Right hindlimb (tissue), 1 donor: ENCODE data around the gene POC5.
"Not testable (repeated sequence)": the region's sequence is repeated elsewhere in the genome, so short reads cannot be mapped to it uniquely, and the experiment has no call there.

Experiments used
- DNase-seq: peaks from one replicate; pipeline ENCODE4 v3.0.0-alpha.2; 2018

POC5 gene

DNA sequence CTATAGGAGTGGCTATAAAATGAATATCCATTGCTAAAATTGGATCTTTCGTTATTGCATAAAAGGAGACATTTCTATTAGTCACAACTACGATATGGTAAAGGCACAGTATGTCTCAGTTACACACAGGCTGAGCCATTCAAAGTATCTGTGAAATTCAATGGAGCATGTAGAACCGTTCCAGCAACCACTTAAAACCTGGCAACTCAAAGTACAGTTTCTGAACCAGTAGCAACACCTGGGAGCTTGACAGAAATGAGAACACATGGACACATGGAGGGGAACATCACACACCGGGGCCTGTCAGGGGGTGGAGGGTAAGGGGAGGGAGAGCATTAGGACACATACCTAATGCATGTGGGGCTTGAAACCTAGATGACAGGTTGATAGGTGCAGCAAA is 15.4 kb downstream of the POC5 start:
- DNase-seq, result no peak

DNA sequence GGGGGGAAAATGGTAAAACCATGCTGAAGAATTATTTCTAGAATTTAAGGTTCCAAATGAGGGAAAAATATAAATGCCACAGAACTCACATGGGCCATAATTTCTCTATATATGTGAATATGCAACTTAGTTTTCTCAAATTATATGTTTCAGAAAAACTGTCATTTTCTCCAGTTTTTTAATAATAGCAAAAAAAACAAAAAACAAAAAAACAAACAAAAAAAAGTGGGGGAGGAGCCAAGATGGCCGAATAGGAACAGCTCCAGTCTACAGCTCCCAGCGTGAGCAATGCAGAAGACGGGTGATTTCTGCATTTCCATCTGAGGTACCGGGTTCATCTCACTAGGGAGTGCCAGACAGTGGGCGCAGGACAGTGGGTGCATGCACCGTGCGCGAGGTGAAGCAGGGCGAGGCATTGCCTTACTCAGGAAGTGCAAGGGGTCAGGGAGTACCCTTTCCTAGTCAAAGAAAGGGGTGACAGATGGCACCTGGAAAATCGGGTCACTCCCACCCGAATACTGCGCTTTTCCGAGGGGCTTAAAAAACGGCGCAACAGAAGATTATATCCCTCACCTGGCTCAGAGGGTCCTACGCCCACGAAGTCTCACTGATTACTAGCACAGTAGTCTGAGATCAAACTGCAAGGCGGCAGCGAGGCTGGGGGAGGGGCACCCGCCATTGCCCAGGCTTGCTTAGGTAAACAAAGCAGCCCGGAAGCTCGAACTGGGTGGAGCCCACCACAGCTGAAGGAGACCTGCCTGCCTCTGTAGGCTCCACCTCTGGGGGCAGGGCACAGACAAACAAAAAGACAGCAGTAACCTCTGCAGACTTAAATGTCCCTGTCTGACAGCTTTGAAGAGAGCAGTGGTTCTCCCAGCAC is 21.5 kb downstream of the POC5 start:
- not testable (repeated sequence) for DNase-seq

- no peak for DNase-seq
Observed at GRCh38 chr5:75694781-75695180, 22.5 kb downstream of the POC5 start.

DNA sequence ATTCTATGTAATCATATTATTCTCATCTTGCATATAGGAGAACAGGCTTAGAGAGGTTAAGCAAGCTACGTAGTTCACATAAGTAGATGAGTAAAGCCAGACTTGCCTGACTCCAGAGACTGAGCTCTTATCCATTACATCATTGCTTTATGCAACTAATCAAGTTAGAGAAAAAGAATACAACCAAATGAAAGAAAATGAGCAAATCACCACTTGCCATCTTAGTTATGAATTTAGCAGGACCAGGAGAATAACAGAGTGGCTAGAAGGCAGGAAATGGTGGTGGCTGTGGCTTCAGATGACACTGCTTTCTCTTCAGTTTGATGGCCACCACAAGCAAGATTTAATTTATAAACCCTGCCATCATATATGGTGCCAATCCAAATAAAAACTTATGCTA is 26.6 kb downstream of the POC5 start:
- DNase-seq, result no peak

DNA sequence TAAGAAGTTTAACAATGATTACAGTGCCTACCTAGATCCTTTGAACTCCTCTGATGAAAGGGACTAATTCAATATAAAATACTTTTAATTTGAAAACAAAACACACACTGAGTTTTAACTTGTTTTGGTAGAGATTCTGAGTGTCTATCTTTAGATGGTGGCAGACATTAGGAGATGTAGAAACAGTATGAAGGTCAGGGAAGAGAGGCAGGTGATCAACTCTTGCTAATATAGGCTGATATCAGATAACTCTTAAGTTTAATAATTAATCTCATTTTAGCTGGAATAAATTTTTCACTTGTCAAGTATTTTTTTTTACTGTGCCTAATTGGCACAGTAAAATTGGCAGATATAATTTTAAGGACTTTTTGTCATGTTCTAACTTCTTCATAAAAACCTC is 30.8 kb downstream of the POC5 start:
- no peak for DNase-seq

DNA sequence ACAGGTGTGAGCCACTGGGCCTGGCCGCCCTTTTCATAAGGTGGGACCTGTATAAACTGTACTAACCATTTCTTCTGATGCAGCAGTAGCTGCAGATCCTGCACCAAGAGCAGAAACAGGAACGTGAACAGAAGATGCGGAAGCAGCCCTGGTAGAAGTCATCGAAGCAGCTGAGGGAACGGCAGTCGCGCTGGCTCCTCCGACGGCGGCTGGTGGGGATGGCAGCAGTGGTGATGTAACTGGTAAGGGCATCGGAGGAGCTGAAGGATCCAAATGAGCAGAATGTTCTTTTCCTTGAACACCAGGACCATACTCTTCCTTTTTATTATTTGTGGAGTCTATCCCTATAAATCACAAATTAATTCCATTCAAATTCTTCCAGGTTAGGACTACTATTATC is 32.1 kb downstream of the POC5 start:
- DNase-seq, result no peak

GRCh38 chr5:75681125-75681830 is 36.0 kb downstream of the POC5 start:
- DNase-seq, result no peak

DNA sequence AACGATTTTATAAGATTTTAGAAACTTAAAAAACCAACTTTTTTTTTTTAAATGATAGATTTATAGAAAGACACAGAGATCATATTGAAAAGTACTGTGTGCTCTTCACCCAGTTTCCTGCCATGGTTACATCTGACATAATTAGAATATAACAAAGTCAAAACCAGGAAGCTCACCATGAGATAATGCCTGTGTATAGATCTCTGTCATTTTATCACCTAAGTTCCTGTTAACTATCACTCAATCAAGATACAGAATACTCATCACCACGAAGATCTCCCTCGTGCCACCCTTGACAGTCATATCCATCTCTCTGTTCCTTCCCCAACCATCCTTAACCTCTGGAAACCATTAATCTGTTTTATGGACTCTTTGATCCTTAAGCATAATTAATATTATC is 39.1 kb downstream of the POC5 start:
- DNase-seq, result no peak

- DNase-seq, result no peak
Observed at GRCh38 chr5:75677607-75678006, 39.6 kb downstream of the POC5 start.

- DNase-seq, result no peak
Observed at GRCh38 chr5:75675783-75676182, 41.5 kb downstream of the POC5 start.

GRCh38 chr5:75672616-75673015 is 44.6 kb downstream of the POC5 start:
- no peak for DNase-seq

DNA sequence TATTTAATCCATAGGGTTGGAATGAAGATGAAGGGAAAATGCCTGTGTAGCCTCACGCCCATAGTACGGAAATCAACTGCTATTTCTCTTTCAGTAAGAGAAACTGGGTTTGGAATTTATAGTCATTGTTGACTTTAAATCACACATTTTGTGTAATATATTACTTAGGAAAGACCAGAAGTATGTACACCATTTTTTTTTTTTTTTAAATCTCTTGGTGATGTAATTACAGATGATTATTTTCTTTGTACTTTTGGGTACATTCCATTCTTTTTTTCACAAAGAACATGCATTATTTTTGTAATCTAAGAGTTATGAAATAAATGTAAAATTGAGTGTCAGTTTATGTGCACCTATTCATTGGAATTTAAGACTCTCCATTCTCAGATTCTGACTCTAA is 45.7 kb downstream of the POC5 start:
- DNase-seq, result no peak

GRCh38 chr5:75670577-75670976 is 46.7 kb downstream of the POC5 start:
- no peak for DNase-seq

GRCh38 chr5:75668977-75669689 is 48.1 kb downstream of the POC5 start:
- peak; percentile 62 for DNase-seq

DNA sequence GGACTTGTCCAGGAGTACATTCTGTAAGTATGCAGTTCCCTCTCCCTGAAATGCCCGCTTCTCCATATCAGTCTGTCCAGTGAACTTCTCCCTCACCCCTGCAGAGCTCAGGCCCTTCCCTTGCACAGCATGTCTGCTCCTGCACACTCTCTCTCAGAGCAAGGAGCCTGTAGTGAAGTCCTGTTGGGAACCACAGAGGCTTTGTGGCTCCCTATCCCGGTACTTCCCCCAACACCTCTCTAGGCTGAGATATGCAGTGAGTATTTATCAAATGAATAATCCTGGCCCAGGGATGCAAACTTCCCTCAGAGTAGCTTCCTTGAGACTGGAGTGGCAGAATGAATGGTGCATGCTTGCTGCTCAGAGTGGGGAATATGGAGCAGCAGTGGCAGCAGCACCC is 48.8 kb downstream of the POC5 start:
- no peak for DNase-seq

DNA sequence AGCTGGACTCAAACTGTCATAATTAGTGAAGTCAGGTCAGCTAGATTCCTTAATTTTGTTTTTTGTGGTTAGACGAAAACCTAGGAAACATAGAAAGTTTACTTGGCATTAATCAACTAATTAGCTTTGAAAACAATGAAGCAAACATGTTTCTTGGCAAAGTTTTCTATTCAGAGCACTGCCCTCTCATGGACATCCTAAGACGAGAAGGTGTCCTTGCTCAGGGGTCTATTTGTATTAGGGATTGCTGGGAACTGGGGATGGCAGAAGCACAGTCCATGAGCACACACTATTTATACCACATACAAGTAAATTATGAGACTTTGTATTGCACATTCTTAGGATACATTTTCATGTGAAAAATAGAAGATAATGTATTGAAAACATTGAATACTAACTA is 49.7 kb downstream of the POC5 start:
- DNase-seq, result no peak

GRCh38 chr5:75666801-75667200 is 50.4 kb downstream of the POC5 start:
- no peak for DNase-seq

- DNase-seq, result no peak
Observed at GRCh38 chr5:75664979-75665378, 52.3 kb downstream of the POC5 start.

DNA sequence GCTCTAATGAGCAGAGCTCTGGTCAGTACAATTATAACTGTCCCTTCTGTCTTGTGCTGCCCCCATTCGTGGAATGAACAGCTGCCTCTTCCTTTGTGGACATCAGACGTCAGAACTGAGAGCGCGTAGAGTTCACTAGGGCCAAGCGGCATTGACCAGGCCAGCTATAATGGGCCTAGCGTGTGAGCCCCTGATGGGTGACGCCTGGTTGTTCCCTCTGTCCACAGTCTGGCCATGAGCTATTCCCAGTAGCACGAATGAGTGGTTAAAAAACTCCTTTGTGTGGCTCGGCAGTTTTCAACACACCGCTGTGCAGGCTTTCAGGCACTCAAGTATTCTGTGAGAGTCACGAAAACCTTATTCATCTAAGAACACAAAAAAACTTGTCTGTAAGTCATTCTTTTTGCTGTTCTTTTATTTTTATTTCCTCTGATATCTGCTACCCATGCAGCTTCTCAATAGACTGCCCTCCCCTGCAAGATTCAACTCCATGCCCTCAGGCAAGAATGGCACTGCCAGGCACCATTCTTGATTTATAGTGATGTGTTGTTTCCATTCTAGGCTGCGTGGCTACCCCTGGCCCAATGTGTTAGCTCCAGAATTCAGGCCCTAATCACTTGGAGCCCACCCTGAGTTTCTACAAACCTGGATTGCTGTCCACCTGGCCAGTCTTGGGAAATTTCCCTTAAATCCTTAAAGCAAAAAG is 53.5 kb downstream of the POC5 start:
- DNase-seq, result no peak

GRCh38 chr5:75662061-75662460 is 55.2 kb downstream of the POC5 start:
- no peak for DNase-seq

- DNase-seq, result no peak
Observed at GRCh38 chr5:75660678-75661465, 56.4 kb downstream of the POC5 start.

DNA sequence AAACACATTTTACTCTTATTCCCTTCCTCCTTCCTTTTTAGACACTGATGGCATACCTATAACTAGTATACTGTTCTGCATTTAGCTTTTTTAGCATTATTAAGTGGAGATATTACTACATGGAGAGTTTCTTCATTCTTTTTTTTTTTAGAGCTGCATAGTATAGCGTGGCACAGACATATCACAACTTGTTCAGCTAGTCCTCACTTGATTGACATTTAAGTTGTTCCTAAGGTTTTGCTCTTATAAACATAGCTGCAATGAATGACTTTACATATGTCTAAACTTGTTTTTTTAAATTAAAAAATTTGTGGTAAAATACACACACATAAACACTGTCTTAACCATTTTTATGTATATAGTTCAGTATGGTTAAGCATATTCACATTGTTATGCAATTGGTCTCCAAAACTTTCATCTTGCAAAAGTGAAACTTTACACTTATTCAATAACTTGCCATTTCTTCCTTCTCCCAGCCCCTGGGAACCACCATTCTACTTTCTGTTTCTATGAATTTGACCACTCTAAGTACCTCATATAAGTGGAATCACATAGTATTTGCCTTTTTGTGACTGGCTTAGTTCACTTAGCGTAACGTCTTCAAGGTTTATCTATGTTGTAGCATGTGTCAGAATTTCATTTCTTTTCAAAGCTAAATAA is 57.3 kb downstream of the POC5 start:
- no peak for DNase-seq
